GM19463 (cell line): Measurements from ENCODE around the gene UBIAD1.
A peak's percentile ranks its signal among the peaks of the same experiment; 100 is the strongest.

Experiments
- ATAC-seq: cut with Tn5 transposase; IDR thresholded peaks from one replicate; pipeline ENCODE4 v1.9.1; 2021; ENCODE audit warnings: mild to moderate bottlenecking, moderate library complexity; ENCODE audit not compliant: unreplicated experiment

The UBIAD1 gene

GRCh38 chr1:11309385-11309784 lies 36.4 kb downstream of the UBIAD1 start:
- no peak for ATAC-seq

- no peak for ATAC-seq
These were observed 39.1 kb downstream of the UBIAD1 start for GRCh38 chr1:11311816-11312755.

- no peak for ATAC-seq
These were observed 42.0 kb downstream of the UBIAD1 start for GRCh38 chr1:11314959-11315358.

GRCh38 chr1:11316701-11317100 lies 43.7 kb downstream of the UBIAD1 start:
- no peak for ATAC-seq

- ATAC-seq: no peak
These were observed 46.0 kb downstream of the UBIAD1 start for GRCh38 chr1:11318982-11319381.

- ATAC-seq: no peak
These were observed 47.3 kb downstream of the UBIAD1 start for GRCh38 chr1:11320153-11320936.

GRCh38 chr1:11321656-11322491 lies 48.9 kb downstream of the UBIAD1 start:
- ATAC-seq: no peak

- no peak for ATAC-seq
These were observed 51.7 kb downstream of the UBIAD1 start for GRCh38 chr1:11324567-11325165.

GRCh38 chr1:11326070-11326469 lies 53.1 kb downstream of the UBIAD1 start:
- no peak for ATAC-seq

- no peak for ATAC-seq
These were observed 55.4 kb downstream of the UBIAD1 start for GRCh38 chr1:11328444-11328843.

GRCh38 chr1:11330411-11330810 lies 57.4 kb downstream of the UBIAD1 start:
- no peak for ATAC-seq

- no peak for ATAC-seq
These were observed 58.3 kb downstream of the UBIAD1 start for GRCh38 chr1:11331036-11331944.

GRCh38 chr1:11331945-11332546 lies 59.0 kb downstream of the UBIAD1 start:
- no peak for ATAC-seq

- ATAC-seq: no peak
These were observed 60.6 kb downstream of the UBIAD1 start for GRCh38 chr1:11333631-11334030.

GRCh38 chr1:11334261-11334804 lies 61.3 kb downstream of the UBIAD1 start:
- ATAC-seq: no peak

- no peak for ATAC-seq
These were observed 61.8 kb downstream of the UBIAD1 start for GRCh38 chr1:11334821-11335220.

- ATAC-seq: peak; percentile 88
These were observed 62.5 kb downstream of the UBIAD1 start for GRCh38 chr1:11335417-11336056.

- ATAC-seq: no peak
These were observed 64.6 kb downstream of the UBIAD1 start for GRCh38 chr1:11337580-11338073.
